SH-SY5Y (cell line): ENCODE results near the gene CYP1B1.

Experiments
- GATA2 ChIP-seq: IDR thresholded peaks from 2 replicates; pipeline ENCODE4 v1.6.1; 2011; ENCODE audit warnings: mild to moderate bottlenecking, low read depth, low read length
- GATA3 ChIP-seq: IDR thresholded peaks from 2 replicates; pipeline ENCODE4 v1.6.1; 2011; ENCODE audit warnings: low read depth, mild to moderate bottlenecking, low read length, moderate library complexity

DNA sequence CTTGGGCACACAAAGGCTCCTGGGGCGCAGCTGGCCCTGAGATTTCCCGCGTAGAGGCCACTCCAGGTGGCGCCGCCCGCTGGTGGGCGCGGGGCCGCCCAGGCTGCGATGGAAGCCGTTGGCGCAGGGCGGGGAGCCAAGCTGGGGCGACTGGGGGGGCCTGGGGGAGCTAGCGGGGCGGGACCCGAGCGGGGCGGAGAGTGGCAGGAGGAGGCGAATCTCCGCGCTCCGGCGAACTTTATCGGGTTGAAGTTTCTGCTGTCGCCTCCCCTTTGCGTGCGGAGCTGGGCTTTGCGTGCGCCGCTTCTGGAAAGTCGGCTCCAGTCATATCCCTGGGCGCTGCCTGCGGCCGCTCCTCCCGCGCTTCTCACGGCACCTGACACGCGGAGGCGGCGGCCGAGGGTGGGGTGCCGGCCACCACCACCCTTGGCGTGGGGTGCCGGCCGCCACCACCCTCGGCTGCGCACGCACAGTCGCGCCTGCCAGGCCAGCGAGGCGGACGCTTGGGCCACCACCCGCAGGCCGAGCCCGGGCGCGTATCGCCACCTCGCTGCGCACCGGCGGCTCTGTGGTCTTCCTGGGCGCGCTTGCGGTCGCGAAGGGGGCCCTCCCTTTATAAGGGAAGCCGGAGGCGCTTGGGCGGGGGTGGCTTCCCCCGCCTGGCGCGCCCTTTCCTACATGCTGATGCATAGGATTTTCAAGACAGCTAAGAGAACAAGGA is 919 bp upstream of the CYP1B1 start:
- 0 out of 2 replicates have a peak, but pooled peaks have one; percentile 9 for TF ChIP-seq GATA2
- TF ChIP-seq GATA3, result no peak
